H9 (cell line): ENCODE measurements around the gene DYTN. TPM values are rescaled to one million over a fixed set of nuclear protein-coding genes. Genes with fewer than 3 reads are reported as not detected.

Experiments
- DNase-seq: peaks from one replicate; pipeline ENCODE4 v3.0.0-alpha.2; 2017
- H2AFZ ChIP-seq: one replicate; pipeline ENCODE4 v1.6.1; 2013; ENCODE audit warnings: mild to moderate bottlenecking, low read length, control low read depth, moderate library complexity
- H2AK5ac ChIP-seq: 2 replicates; pipeline ENCODE4 v1.6.1; 2013; ENCODE audit warnings: low read length, control low read depth, mixed read lengths; ENCODE audit not compliant: insufficient read length
- H2BK120ac ChIP-seq: one replicate; pipeline ENCODE4 v1.6.1; 2013; ENCODE audit warnings: low read depth, mild to moderate bottlenecking, low read length, control low read depth, inconsistent platforms; ENCODE audit not compliant: poor library complexity, severe bottlenecking
- H2BK12ac ChIP-seq: 2 replicates; pipeline ENCODE4 v1.6.1; 2013; ENCODE audit warnings: low read length, control low read depth, mixed read lengths, low read depth; ENCODE audit not compliant: insufficient read length
- H2BK15ac ChIP-seq: 2 replicates; pipeline ENCODE4 v1.6.1; 2013; ENCODE audit warnings: low read depth, low read length, control low read depth
- H2BK20ac ChIP-seq: one replicate; pipeline ENCODE4 v1.6.1; 2013; ENCODE audit warnings: low read depth, mild to moderate bottlenecking, low read length, control low read depth, inconsistent platforms; ENCODE audit not compliant: poor library complexity, severe bottlenecking
- H2BK5ac ChIP-seq: 2 replicates; pipeline ENCODE4 v1.6.1; 2013; ENCODE audit warnings: low read length, control low read depth, mixed read lengths; ENCODE audit not compliant: insufficient read length
- H3K14ac ChIP-seq: 2 replicates; pipeline ENCODE4 v1.6.1; 2013; ENCODE audit warnings: low read length, control low read depth; ENCODE audit not compliant: insufficient read depth
- H3K18ac ChIP-seq: 2 replicates; pipeline ENCODE4 v1.6.1; 2013; ENCODE audit warnings: low read depth, mild to moderate bottlenecking, mixed read lengths, low read length, control low read depth; ENCODE audit not compliant: insufficient read length
- H3K23ac ChIP-seq: 2 replicates; pipeline ENCODE4 v1.6.1; 2013; ENCODE audit warnings: low read length, control low read depth, mixed read lengths, low read depth; ENCODE audit not compliant: insufficient read length
- H3K23me2 ChIP-seq: 2 replicates; pipeline ENCODE4 v1.6.1; 2013; ENCODE audit warnings: low read depth, mild to moderate bottlenecking, mixed read lengths, low read length, control low read depth; ENCODE audit not compliant: insufficient read length, poor library complexity, severe bottlenecking
- H3K27ac ChIP-seq: 2 replicates; pipeline ENCODE4 v1.5.1; 2013; ENCODE audit warnings: low read length, control low read depth, mixed read lengths, low read depth; ENCODE audit not compliant: insufficient read length
- H3K27me3 ChIP-seq: 2 replicates; pipeline ENCODE4 v1.6.1; 2013; ENCODE audit warnings: low read length, control low read depth, inconsistent platforms; ENCODE audit not compliant: insufficient read depth
- H3K4ac ChIP-seq: 2 replicates; pipeline ENCODE4 v1.6.1; 2013; ENCODE audit warnings: low read depth, mild to moderate bottlenecking, control low read depth, inconsistent platforms, low read length, moderate library complexity
- H3K4me1 ChIP-seq: 2 replicates; pipeline ENCODE4 v1.6.1; 2013; ENCODE audit warnings: low read length, control low read depth, inconsistent platforms; ENCODE audit not compliant: insufficient read depth
- H3K4me2 ChIP-seq: 2 replicates; pipeline ENCODE4 v1.6.1; 2013; ENCODE audit warnings: low read length, control low read depth, mixed read lengths; ENCODE audit not compliant: insufficient read length, insufficient read depth
- H3K56ac ChIP-seq: 2 replicates; pipeline ENCODE4 v1.6.1; 2013; ENCODE audit warnings: low read depth, mild to moderate bottlenecking, mixed read lengths, low read length, control low read depth; ENCODE audit not compliant: insufficient read length
- H3K79me1 ChIP-seq: 2 replicates; pipeline ENCODE4 v1.6.1; 2013; ENCODE audit warnings: low read depth, mild to moderate bottlenecking, moderate library complexity, low read length, control low read depth, inconsistent platforms; ENCODE audit not compliant: insufficient read depth, poor library complexity, severe bottlenecking
- H3K79me2 ChIP-seq: 2 replicates; pipeline ENCODE4 v1.6.1; 2013; ENCODE audit warnings: low read length, control low read depth, inconsistent platforms; ENCODE audit not compliant: insufficient read depth
- H3K9ac ChIP-seq: 2 replicates; pipeline ENCODE4 v1.6.1; 2013; ENCODE audit warnings: low read length, control low read depth, mixed read lengths; ENCODE audit not compliant: insufficient read length; ENCODE audit errors: extremely low read depth
- H3K9me3 ChIP-seq: one replicate; pipeline ENCODE4 v1.6.1; 2013; ENCODE audit warnings: low read depth, low read length, inconsistent platforms; ENCODE audit not compliant: control insufficient read depth
- H3T11ph ChIP-seq: one replicate; pipeline ENCODE4 v1.6.1; 2013; ENCODE audit warnings: mild to moderate bottlenecking, low read length, control low read depth, inconsistent platforms
- H4K20me1 ChIP-seq: one replicate; pipeline ENCODE4 v1.6.1; 2013; ENCODE audit not compliant: control insufficient read depth, insufficient read length, insufficient read depth
- H4K5ac ChIP-seq: 2 replicates; pipeline ENCODE4 v1.6.1; 2013; ENCODE audit warnings: low read depth, mild to moderate bottlenecking, mixed read lengths, low read length, control low read depth; ENCODE audit not compliant: insufficient read length
- H4K8ac ChIP-seq: replicated peaks from 2 replicates; pipeline ENCODE4 v1.6.1; 2013; ENCODE audit warnings: low read length, control low read depth, mixed read lengths, low read depth; ENCODE audit not compliant: insufficient read length
- H4K91ac ChIP-seq: 2 replicates; pipeline ENCODE4 v1.6.1; 2013; ENCODE audit warnings: low read depth, mild to moderate bottlenecking, moderate library complexity, mixed read lengths, low read length, control low read depth; ENCODE audit not compliant: insufficient read length
- H3K27ac Mint-ChIP-seq, 3 experiments: 2 replicates in 2 of 3; 3 replicates in 1 of 3; pipeline ENCODE4 v1.8.0; 2020 to 2021; ENCODE audit warnings: mixed read lengths in 3 of 3, mild to moderate bottlenecking in 1 of 3, moderate library complexity in 1 of 3
- H3K27me3 Mint-ChIP-seq: 2 replicates; pipeline ENCODE4 v1.8.0; 2021; ENCODE audit warnings: low read depth, mild to moderate bottlenecking, moderate library complexity, mixed read lengths
- H3K36me3 Mint-ChIP-seq, 3 experiments: 2 replicates in 2 of 3; 3 replicates in 1 of 3; pipeline ENCODE4 v1.8.0; 2020 to 2021; ENCODE audit warnings: low read depth in 3 of 3, mixed read lengths in 3 of 3; ENCODE audit not compliant: insufficient read depth in 1 of 3
- H3K4me1 Mint-ChIP-seq, 2 experiments: 2 replicates each; pipeline ENCODE4 v1.8.0; 2020; ENCODE audit warnings: mixed read lengths in 2 of 2
- H3K4me3 Mint-ChIP-seq, 2 experiments: 2 replicates in 1 of 2; 3 replicates in 1 of 2; pipeline ENCODE4 v1.8.0; 2020 to 2021; ENCODE audit warnings: mild to moderate bottlenecking in 2 of 2, mixed read lengths in 2 of 2, moderate library complexity in 1 of 2
- H3K9me3 Mint-ChIP-seq, 2 experiments: 2 replicates in 1 of 2; 3 replicates in 1 of 2; pipeline ENCODE4 v1.8.0; 2020; ENCODE audit warnings: mild to moderate bottlenecking in 2 of 2, mixed read lengths in 2 of 2, moderate library complexity in 1 of 2
- WGBS: extraction: QIAGEN DNeasy Blood & Tissue Kit; methylation state at CpG from one replicate; pipeline ENCODE4 v1.1.7; 2013; ENCODE audit warnings: missing lambda C conversion rate, low lambda C conversion rate, mixed read lengths; ENCODE audit not compliant: insufficient read length; ENCODE audit errors: extremely low coverage; 5-methylcytosine and 5-hydroxymethylcytosine counted together
- total RNA-seq: library from RNA; stranded (reverse); gene quantifications from 2 replicates; pipeline ENCODE4 v1.2.1, GENCODE V29; 2021
- TF ChIP-seq, protein P1 (sequence below): fragments of 200-600 bp; sonication (generic); conservative IDR thresholded peaks from 3 replicates; pipeline ENCODE4 v1.8.0; 2021; ENCODE audit warnings: antibody characterized with exemption, mild to moderate bottlenecking

The DYTN gene
- total RNA-seq, 1 experiment from 2014 or later: not detected

DNA sequence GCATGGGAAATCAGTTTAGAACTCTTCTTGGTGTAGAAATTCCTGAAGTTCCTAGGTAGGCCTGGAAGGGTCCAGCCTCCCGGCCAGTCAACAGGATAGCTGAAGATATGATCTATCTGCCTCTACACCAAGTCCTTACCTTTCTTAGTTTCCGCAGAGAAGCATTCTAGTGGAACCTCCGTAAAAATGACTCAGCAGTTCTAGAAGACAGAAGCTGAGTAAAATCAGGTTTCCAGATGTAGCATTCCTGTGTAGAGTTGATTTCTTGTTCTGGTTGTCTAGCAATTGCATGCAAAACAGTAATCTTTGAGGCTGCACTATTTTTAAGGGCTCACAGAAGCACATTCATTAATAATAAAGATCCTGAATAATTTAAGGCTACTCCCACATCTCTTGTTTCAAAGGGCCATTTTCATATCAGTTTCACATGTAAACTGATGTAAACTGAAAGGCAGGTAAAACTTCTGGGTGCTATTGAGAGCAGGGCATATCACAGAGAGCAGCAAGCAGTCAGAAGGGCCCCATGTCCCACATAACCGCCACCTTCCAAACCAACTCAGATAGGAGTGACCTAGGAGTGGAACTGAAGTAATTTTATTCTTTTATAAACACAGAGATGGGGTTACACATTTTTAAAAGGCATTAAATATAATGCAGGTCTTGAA lies 3.2 kb upstream of the DYTN start:
- Mint-ChIP-seq H3K4me1 (peaks cover 4 to 7% of the 10 kb centered on the region in 2 experiments; a peak in 3 of 4 replicates), H3K27me3 (peaks cover 15% of the 10 kb centered on the region), H3K4me3 (no peak overlapping the region), H3K9me3 (peaks cover 4 to 7% of the 10 kb centered on the region in 2 experiments; a peak in 3 of 5 replicates), H3K27ac (no peak overlapping the region), H3K36me3 (peaks cover 0 to 5% (median 4%) of the 10 kb centered on the region in 3 experiments; a peak in 5 of 7 replicates)
- Histone ChIP-seq H3K18ac (no peak overlapping the region), H3K9ac (no peak overlapping the region), H2AFZ (no peak overlapping the region), H2BK20ac (no peak overlapping the region), H4K5ac (no peak overlapping the region), H3K79me1 (no peaks in the 10 kb centered on the region), H3K27ac (no peak overlapping the region), H3K56ac (no peak overlapping the region), H3K23ac (no peak overlapping the region), H3K4me1 (no peaks in the 10 kb centered on the region), H4K8ac (no peak overlapping the region), H2BK5ac (no peak overlapping the region), H3K14ac (no peak overlapping the region), H2BK12ac (no peak overlapping the region), H2BK120ac (no peak overlapping the region), H4K20me1 (no peaks in the 10 kb centered on the region), H3K27me3 (no peaks in the 10 kb centered on the region), H3K9me3 (no peaks in the 10 kb centered on the region), H2AK5ac (no peak overlapping the region), H3K79me2 (no peaks in the 10 kb centered on the region), H3K23me2 (no peaks in the 10 kb centered on the region), H3T11ph (no peak overlapping the region), H3K4me2 (no peak overlapping the region), H3K4ac (no peak overlapping the region), H2BK15ac (no peak overlapping the region), H4K91ac (no peak overlapping the region)
- WGBS: no CpG with 5 or more reads among the region's 4 CpGs
- no peak for DNase-seq
- TF ChIP-seq, protein P1, sequence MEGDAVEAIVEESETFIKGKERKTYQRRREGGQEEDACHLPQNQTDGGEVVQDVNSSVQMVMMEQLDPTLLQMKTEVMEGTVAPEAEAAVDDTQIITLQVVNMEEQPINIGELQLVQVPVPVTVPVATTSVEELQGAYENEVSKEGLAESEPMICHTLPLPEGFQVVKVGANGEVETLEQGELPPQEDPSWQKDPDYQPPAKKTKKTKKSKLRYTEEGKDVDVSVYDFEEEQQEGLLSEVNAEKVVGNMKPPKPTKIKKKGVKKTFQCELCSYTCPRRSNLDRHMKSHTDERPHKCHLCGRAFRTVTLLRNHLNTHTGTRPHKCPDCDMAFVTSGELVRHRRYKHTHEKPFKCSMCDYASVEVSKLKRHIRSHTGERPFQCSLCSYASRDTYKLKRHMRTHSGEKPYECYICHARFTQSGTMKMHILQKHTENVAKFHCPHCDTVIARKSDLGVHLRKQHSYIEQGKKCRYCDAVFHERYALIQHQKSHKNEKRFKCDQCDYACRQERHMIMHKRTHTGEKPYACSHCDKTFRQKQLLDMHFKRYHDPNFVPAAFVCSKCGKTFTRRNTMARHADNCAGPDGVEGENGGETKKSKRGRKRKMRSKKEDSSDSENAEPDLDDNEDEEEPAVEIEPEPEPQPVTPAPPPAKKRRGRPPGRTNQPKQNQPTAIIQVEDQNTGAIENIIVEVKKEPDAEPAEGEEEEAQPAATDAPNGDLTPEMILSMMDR: no peak
